SW 1271 (cell line): ENCODE measurements around the gene GRM5.
"Not testable (repeated sequence)": the region's sequence is repeated elsewhere in the genome, so short reads cannot be mapped to it uniquely, and the experiment has no call there.

Source experiments
- DNase-seq, 2 experiments: peaks; one replicate each; lab custom pipeline; 2025; lab: John Stamatoyannopoulos, UW

GRM5 gene

DNA sequence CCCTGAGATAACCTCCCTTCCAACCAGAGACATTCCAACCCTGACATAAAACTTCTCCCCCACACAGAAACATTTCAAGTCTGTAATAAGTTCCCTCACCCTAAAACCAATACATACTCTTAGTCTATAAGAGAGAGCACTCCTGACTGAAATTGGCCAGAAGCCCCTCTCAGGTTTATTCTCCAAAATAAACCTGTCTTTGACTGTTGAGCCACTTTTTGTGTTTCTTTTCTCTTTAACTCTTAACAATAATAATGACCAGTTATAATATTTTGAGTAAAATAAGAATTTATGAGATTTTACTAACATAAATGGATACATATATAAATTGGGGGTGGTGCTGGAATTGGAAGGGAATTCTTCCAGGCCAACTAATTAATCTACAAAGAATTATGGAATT lies 93.6 kb downstream of the GRM5 start:
- DNase-seq, result no peak

DNA sequence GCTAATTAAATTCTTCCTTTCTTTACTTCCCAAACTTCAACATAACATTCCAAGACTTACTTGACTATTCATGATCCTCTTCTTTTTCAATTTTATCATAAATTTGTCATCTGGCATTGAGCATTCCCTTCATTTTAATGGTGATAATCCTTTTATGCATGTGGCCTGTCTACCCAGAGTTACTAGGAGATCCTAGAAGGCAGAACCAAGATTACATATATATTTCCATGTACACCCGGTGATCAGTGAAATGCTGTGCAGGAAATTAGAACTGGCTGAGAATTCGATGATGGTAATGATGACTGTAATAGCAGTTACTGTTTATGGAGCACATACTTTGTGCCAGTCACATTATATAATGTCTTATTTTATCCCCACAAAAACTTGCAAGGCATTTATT lies 104.2 kb downstream of the GRM5 start:
- not testable (repeated sequence) for DNase-seq

DNA sequence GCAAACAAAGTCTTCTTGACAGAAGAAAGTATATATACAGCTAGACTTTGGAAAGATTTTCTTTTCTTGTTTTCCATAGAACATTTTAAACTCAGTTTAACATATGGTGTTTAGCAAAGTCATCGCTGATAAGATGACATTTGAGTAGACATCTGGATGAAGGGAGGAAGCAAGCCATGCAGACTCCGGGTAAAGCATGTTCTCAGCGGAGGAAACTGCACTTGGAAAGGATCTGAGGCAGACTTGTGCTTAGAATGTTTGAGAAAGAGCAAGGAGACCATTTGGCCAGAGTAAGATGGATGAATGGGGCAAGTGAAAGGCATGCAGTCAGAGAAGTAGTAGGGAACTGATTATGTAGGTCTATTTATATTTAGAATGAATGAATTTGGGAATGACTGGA lies 105.9 kb downstream of the GRM5 start:
- not testable (repeated sequence) for DNase-seq

DNA sequence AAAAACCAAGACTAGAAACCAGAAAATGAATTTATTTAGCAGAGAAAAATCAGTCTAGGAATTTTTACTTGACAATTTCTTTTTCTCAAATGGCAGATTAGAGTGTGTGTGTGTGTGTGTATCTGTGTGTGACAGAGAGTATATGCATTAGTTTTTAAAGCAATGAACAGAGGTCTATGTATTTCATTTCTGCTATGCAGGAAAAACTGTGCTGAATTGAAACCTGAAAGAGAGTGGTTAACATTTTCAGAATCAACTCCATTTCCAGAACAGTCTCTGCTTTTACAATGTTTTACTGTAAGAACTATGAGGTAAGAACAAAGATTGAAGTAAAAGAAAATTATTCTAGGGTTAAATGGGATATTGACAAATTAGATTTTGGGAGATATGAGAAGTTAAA lies 114.8 kb downstream of the GRM5 start:
- DNase-seq, result no peak

DNA sequence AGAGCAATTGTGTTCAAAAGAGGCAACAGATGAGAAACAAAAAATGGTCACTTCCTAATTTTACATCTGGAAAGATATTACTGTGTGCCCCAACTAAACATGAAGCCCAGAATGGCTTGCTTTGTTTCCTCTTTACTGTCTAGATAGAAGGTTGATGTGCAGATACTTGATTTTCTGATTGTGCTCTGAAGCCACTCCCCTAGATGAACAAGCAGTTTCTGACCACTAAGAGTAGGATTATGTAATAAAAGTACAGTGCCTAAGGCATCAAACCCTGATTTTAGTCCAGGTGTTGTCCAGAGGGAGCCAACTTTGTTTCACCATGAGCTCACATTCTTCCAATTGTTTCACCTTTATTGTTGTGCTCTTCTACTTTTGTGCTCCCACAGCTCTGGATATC lies 116.9 kb downstream of the GRM5 start:
- not testable (repeated sequence) for DNase-seq

DNA sequence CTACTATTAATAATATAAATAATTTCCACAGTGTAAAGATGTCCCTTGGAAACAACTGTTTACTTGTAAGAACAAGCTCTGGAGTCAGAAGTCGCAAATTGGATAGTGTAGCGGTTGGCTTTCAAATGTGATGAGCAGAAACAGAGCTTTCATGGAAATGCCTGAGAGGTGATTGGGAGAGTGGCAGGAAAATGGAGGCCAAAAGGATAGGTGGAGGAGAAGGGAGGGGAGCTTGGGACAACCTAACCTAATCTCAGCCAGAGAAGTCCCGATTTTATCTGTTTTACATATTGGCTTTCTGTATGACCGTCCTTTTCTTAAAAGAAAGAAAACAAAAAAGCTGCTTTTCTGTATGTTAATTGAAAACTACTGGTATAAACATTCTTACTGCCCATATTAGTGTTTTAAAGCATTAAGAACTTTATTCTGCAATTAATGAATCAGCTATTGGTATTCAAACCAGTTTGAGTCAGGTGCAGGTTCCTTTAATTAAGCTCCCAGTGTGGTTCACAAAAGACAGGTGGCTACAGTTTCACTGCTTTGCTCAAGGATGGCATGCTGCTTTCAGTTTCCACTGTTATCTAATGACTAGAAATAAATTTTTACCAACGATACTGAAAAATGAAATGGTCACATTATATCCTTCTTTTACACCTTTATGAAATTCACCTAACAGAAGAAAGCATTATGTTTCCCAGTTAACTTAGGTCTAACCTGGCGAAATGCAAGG lies 117.8 kb downstream of the GRM5 start:
- DNase-seq, result not testable (repeated sequence)

DNA sequence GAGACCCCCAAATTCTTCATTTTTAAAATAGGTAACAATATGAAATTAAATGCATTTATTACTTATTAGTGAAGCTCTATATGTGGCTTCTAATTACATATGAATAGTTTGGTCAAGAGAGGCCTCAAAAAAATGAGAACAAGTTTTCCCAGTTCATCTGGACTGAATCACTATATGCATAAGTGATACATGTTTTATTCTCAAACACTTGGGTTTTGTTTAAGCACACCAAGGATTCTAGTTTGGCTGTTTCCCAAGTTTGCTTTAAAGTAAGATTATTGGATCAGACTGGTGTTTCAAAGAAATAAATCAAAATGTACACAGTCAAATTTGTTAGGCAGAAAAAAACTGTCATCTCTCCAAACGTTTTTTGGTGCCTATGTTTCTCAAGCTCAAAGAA lies 136.1 kb downstream of the GRM5 start:
- not testable (repeated sequence) for DNase-seq

DNA sequence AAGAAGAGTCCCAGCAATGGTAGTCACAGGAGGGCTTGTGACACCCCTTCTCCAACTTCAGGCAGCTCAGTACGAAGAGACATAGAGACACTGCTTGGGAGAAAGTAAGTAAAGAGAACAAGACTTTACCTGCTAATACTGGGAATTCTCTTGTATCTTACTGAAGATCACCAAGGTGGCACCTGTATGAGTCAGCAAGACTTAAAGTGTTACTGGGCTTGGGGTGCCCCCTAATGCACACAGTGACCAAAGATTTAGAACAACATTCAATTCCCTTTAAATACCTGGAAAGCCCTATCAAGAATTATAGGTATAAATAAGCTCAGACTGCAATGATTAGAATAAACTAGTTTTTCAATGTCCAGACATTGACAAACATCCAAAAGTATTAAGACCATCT lies 148.7 kb downstream of the GRM5 start:
- DNase-seq, result not testable (repeated sequence)

DNA sequence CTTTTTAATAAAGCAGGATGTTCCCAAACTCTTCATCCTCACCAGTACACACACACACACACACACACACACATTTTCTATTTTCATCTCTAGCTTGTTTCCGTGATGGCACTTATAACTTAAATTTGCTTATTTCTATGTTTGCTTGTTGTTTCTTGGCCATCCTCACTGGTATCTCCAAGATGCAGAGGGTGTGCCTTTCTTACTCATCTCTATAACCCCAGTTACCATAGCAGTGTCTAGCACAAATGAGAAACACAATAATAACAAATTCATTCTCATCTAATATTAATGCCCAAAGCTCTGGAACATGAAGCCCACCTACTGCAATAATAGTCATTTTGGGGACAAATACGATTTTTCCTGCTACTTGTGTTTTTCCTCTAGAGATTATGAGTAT lies 156.3 kb downstream of the GRM5 start:
- no peak for DNase-seq

DNA sequence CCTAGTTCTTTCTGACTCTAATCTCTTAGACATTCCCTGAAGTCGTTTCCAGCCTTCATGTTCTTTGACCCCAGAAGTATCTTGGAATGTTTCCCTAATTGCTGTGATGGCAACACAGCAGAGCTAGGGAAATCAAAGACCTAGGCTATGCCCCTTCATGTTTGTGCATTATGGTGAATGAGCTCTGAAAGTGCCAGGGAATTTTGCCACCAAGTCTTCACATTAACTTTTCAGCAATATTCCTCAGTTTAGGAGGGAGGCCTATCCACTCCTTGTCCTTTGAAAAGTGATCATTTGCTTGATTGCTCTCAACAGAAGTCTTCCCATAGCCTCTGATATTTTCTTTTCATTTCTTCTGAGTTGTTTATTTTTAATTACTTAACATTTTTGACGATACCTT lies 164.3 kb downstream of the GRM5 start:
- DNase-seq, result not testable (repeated sequence)

DNA sequence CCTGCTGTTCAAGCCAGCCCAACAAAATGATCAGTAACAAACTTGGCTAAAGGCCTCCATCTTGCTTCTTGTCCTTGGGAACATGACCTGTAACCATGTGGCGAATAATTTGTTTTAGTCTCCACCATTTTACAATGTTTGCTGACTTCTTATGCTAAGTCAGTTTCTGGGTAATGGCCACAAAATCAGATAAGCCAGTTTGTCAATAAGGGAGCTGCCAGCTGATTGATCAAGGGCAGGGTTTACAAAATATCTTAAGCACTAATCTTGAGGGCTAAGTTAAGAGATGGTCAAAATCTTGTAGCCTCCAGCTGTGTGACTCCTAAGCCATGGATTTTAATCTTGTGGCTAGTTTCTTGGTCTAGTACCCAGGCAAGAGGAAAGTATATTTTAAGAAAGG lies 176.9 kb downstream of the GRM5 start:
- DNase-seq, result not testable (repeated sequence)

DNA sequence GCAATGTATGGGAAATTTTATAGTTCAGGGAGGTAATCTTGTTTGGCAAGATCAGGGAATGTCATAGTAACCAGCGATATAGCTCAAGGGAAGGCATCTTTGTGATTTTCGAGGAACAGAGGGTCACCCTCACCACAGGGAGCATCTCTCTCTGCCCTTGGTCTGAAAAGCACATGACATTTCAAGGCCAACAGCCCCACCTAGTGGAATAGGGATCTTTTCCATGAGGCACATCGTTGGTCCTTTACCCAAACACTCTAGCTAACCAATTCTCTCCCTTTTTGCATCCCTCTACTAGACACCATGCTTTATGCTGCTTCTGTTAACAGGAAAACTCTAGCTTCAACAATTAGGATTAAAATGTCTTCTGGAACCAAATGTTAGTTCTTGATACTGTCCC lies 179.0 kb downstream of the GRM5 start:
- peak; percentile 18 to 67 for DNase-seq

DNA sequence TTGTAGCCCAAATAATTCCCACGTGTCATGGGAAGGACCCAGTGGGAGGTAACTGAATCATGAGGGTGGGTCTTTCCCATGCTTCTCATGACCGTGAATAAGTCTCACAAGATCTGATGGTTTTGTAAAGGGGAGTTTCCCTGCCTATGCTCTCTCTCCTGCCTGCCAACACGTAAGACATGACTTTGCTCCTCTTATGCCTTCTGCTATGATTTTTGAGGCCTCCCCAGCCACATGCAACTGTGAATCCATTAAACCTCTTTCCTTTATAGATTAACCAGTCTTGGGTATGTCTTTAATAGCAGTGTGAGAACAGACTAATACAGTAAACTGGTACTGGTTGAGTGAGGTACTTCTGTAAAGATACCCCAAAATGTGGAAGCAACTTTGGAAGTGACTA lies 183.0 kb downstream of the GRM5 start:
- not testable (repeated sequence) for DNase-seq

DNA sequence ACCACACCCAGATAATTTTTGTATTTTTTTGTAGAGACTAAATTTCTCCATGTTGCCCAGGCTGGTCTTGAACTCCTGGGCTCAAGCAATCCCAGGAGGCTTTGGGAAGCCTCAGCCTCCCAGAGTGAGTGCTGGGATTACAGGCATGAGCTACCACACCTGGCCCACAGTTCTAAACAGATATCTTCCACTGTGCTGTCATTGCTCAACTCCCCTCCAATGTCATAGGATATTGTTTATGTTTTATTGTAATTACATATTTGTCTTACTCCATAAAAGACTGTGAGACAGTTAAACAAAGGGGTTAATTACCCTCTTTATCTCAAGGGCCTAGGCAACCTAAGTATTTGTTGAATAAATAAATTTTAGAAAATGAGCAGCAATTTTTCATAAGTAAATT lies 204.2 kb downstream of the GRM5 start:
- no peak for DNase-seq

DNA sequence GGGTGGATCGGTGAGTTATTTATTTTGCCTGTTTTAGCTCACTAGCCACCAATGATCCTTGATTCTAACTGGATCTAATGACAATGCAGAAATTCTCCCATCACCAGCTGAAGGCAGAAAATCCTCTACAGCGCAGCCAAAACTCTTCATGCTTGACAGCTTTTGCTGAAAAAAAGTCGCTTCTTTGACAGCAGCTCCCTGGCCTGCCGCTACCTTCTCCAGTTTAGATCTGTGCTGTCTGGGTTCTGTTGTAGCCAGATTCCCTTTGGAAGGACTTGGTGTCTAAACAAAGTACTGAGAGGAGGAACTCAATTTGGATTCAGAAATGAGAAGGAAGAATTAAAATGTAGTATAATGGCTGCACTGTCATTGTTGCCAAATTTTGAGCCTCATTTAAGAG lies 205.4 kb downstream of the GRM5 start:
- DNase-seq, result not testable (repeated sequence)

DNA sequence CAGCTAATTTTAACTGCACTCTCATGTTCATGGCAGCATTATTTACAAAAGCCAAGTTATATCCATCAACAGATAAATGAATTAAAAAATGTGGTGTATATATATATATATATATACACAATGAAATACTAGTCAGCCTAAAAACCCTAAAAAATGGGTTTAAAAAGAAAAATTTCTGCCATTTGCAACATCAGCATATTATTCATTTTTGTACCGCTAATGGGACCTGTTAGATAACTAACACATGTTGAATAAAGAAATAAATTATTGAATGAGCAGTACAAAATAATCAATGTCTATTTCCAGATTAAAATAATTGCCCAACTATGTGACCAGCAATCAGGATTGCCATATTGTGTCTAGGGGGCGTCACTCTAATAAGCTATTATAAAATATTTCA lies 211.8 kb downstream of the GRM5 start:
- not testable (repeated sequence) for DNase-seq

DNA sequence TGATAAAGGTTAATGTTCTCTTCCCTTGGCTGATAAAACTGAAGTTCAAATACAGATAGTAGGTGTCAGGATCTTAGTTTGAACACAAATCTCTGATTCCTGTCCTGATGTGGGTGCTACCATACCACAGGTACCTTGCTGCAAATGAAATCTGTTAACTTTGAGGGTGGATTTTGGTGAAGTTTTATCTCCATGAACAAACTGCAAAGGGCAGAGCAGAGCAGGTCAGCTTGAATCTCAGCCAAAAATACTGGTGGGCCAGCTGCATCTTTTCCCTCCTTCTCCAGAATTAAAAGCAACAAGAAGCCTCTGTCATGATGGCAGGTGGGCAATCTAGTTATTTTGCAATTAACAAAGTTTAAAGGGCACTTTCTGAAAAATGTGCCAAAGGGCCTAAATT lies 214.2 kb downstream of the GRM5 start:
- DNase-seq, result not testable (repeated sequence)

DNA sequence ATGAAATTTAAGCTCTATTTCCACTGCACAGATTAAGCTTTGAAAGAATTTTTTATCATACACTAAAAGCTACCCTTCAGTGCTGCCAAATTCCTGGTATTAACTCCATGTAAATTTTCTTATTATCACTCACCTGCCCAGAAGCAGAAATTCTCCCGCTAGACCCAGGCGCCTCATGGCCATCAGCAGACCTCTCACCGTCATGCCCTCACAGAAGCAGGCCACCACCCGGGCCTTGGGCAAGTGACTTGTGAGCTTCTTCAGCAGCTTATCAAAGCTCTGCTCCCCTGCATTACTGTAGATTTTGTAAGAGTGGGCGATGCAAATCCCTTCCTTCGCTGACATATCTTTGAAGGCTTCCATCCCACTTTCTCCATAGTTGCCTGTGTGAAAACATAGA lies 216.0 kb downstream of the GRM5 start:
- DNase-seq, result not testable (repeated sequence)

DNA sequence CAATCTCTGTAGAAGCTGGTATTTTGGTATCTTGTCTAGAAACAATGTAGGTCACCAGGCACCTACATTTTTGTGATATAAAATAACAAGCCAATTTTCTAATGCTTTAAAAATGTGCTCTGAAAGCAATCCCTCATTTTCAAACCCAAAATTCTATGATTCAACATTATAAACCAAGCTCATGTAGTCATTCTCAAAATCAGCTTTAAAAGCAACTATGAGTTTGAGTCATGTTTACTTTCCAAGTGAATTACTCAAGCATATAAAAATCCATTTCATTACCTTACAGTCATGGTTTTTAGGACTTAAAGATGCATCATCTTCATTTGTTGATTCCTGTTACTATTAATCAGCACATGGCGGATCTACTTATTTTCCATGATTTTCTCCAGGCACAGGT lies 216.4 kb downstream of the GRM5 start:
- DNase-seq, result no peak

DNA sequence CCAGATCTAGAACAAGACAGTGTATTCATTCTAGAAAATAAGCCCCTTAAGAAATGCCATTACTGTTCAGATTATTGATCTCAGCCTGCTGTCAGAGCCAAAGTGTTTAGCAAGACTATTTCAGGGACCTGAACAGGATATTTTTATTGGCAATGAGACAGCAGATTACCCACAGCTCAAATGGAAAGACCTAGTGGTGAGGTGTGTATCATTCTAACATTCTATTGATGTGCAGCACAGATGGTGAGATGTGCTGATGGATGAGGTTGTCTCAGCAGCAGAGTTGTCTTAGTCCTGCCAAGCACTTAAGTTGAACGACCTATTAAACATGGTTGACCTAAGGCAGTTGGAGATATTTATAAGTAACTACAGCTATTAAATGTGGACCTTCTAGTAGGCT lies 219.5 kb downstream of the GRM5 start:
- DNase-seq, result not testable (repeated sequence)

DNA sequence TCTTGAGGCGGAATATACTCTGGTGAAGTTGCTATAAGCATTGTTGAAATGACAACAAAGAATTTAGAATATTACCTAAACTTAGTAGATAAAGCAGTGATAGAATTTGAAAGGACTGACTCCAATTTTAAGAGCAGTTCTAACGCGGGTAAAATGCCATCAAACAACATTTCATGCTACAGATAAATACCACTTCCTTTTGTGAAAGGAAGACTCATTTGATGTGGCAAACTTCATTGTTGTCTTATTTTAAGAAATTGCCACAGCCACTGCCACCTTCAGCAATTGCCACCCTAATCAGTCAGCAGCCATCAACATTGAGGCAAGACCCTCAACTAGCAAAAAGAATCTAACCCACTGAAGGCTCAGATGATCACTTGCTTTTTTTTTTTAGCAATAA lies 220.8 kb downstream of the GRM5 start:
- not testable (repeated sequence) for DNase-seq

DNA sequence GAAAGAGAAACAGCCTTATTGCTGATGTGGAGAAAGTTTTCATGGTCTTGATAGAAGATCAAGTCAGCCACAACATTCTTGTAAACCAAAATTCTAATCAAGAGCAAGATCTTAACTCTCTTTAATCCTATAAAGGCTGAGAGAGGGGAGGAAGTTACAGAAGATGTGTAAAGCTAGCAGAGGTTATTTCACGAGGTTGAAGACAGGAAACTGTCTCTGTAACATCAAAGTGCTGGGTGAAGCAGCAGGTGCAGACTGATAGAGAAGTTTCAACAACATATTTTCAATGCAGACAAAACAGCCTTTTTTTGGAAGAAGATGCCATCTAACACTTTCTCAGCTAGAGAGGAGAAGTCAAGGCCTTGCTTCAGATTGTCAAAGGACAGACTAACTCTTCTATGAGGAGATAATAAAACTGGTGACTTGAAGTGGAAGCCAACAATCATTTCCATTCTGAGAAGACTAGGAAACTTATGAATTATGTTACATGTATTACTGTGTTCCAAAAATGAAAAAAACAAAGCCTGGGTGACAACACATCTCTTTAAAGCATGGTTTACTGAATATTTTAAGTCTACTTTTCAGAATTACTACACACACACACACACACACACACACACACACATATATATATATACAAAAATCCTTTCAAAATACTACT lies 221.9 kb downstream of the GRM5 start:
- DNase-seq, result not testable (repeated sequence)

DNA sequence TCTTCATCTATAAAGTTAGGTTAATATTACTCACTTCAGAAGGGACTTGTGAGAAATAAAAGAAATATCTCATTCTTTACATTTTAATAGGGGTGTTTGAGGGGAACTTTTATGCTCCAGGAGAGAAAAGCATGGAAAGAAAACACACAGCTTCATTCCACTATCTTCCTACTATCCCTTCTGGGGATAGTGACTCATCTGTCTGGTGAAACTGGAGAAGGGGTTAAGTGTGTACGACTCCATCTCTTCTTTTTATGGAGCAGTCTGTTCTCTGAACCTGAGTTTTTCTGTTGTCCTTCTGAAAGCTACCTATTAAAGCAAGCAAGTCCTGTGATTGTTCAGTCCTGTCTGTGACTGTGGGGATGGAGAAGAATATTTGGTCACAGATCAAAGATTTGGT lies 227.6 kb downstream of the GRM5 start:
- not testable (repeated sequence) for DNase-seq

DNA sequence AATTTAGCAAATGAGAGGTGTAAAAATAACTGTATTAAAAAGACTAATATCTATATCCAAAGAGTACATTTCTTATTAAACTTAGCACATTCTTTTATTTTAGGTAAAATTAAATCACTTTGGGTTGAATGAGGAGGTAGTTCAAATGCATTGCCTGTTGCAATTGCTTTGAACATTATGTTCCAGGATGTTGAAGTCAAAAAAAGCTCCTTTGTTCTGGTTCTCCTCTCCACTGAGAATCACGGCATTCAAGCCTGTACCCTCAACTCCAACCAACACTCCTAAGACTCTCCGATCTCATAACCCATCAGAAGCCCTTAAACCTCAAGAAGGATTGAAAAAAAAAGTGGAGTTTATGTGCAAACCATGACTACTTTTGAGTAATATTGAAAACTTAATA lies 230.1 kb downstream of the GRM5 start:
- DNase-seq, result not testable (repeated sequence)
